Uterus (tissue), 4 donors: ENCODE data around the gene BTBD19. TPM values are rescaled to one million over a fixed set of nuclear protein-coding genes. Genes with fewer than 3 reads are reported as not detected.

Experiments used
- DNase-seq, 2 donors: peaks; one replicate each; pipeline ENCODE4 v3.0.0-alpha.2; 2019 to 2020
- H3K27ac ChIP-seq, 2 donors: fragments of 200-600 bp; sonication (generic); 1 replicate in 1 of 2; 2 replicates in 1 of 2; pipeline ENCODE4 v1.5.1; 2016 to 2018
- H3K27me3 ChIP-seq, 2 donors: fragments of 200-600 bp; sonication (generic); one replicate each; pipeline ENCODE4 v1.5.1; 2018 to 2019; ENCODE audit warnings: control low read depth in 1 of 2
- H3K36me3 ChIP-seq, 2 donors: fragments of 200-600 bp; sonication (generic); one replicate each; pipeline ENCODE4 v1.5.1; 2019; ENCODE audit warnings: control low read depth in 1 of 2
- H3K4me1 ChIP-seq, 2 donors: fragments of 200-600 bp; sonication (generic); one replicate each; pipeline ENCODE4 v1.5.1; 2018 to 2019; ENCODE audit warnings: control low read depth in 1 of 2
- H3K4me3 ChIP-seq, 2 donors: fragments of 200-600 bp; sonication (generic); 1 replicate in 1 of 2; 2 replicates in 1 of 2; pipeline ENCODE4 v1.5.1; 2018 to 2019; ENCODE audit warnings: mild to moderate bottlenecking in 1 of 2
- H3K9me3 ChIP-seq, 2 donors: fragments of 200-600 bp; sonication (generic); one replicate each; pipeline ENCODE4 v1.5.1; 2019; ENCODE audit warnings: control low read depth in 1 of 2
- CTCF ChIP-seq, 4 experiments: fragments of 200-600 bp in 2 of 4; fragments of 450-650 bp in 2 of 4; sonication (generic) in 2 of 4; IDR thresholded peaks; one replicate each; pipeline ENCODE4 v1.5.1; 2016 to 2019; ENCODE audit warnings: antibody characterized with exemption in 4 of 4, mild to moderate bottlenecking in 2 of 4, moderate library complexity in 1 of 4
- POLR2A ChIP-seq, 2 donors: fragments of 450-650 bp; IDR thresholded peaks; one replicate each; pipeline ENCODE4 v1.6.1; 2016; ENCODE audit warnings: antibody characterized with exemption in 2 of 2, mild to moderate bottlenecking in 1 of 2, moderate library complexity in 1 of 2
- intact Hi-C: fragments of 100-400 bp; cut with DNase I; formaldehyde crosslinking; loops from one replicate; pipeline ENCODE4 v1.15.1; 2023; ENCODE audit warnings: low total_unique reads
- total RNA-seq, 4 donors: library from RNA; depleted of rRNA in 3 of 4; stranded (reverse); fragments of >200 nt in 3 of 4; gene quantifications; one replicate each; pipeline versions ENCODE4 v1.1.0 to v1.2.4, GENCODE V29; 2014 to 2023
- donor health status: DM: yes; HTN: yes; CAD: no.

Gene BTBD19
- total RNA-seq, 4 donors from 2014 or later, result 3.8 to 41.9 (median 6.6) TPM

- H3K27me3 ChIP-seq, result no peaks in the 10 kb centered on the region
- intact Hi-C loops, result no loop called here
- no peak for TF ChIP-seq POLR2A (IDR thresholded peaks at IDR 0.05)
- no peak for TF ChIP-seq CTCF (IDR thresholded peaks at IDR 0.05)
- no peak overlapping the region for H3K27ac ChIP-seq
- no peak for DNase-seq
- H3K4me1 ChIP-seq, result peaks cover 0 to 1% of the 10 kb centered on the region in 2 donors
- no peaks in the 10 kb centered on the region for H3K9me3 ChIP-seq
- no peaks in the 10 kb centered on the region for H3K36me3 ChIP-seq
- no peak overlapping the region for H3K4me3 ChIP-seq
Observed at GRCh38 chr1:44778705-44779576, 29.4 kb upstream of the BTBD19 start.

GRCh38 chr1:44780583-44781121, 27.7 kb upstream of the BTBD19 start:
- no peaks in the 10 kb centered on the region for H3K9me3 ChIP-seq
- no peak for TF ChIP-seq POLR2A (IDR thresholded peaks at IDR 0.05)
- no peak for TF ChIP-seq CTCF (IDR thresholded peaks at IDR 0.05)
- peaks cover 0 to 4% of the 10 kb centered on the region in 2 donors for H3K4me1 ChIP-seq
- no peak for DNase-seq
- H3K4me3 ChIP-seq, result no peak overlapping the region
- intact Hi-C loops, result loop anchor here (10.0 kb wide), 1 partner anchor 54 kb away; no protein-coding TSS in a partner anchor
- H3K27ac ChIP-seq, result no peak overlapping the region
- H3K27me3 ChIP-seq, result no peaks in the 10 kb centered on the region
- H3K36me3 ChIP-seq, result no peaks in the 10 kb centered on the region

- intact Hi-C loops, result loop anchor here (10.0 kb wide), 1 partner anchor 51 kb away; no protein-coding TSS in a partner anchor
- Histone ChIP-seq H3K27me3 (no peaks in the 10 kb centered on the region), H3K27ac (peak overlapping the region; percentile 39 to 66), H3K36me3 (no peaks in the 10 kb centered on the region), H3K4me3 (peak overlapping the region; percentile 16 to 47), H3K4me1 (peaks cover 0 to 7% of the 10 kb centered on the region in 2 donors), H3K9me3 (no peaks in the 10 kb centered on the region)
- TF ChIP-seq POLR2A (IDR thresholded peaks at IDR 0.05) (no peak), CTCF (IDR thresholded peaks at IDR 0.05) (no peak)
- DNase-seq, result no peak
Observed at GRCh38 chr1:44783697-44784093, 24.6 kb upstream of the BTBD19 start.

GRCh38 chr1:44784094-44785028, 24.0 kb upstream of the BTBD19 start:
- TF ChIP-seq POLR2A (IDR thresholded peaks at IDR 0.05) (no peak), CTCF (IDR thresholded peaks at IDR 0.05) (peak in 2 of 4 experiments; percentile 4 to 6)
- Histone ChIP-seq H3K36me3 (no peaks in the 10 kb centered on the region), H3K9me3 (no peaks in the 10 kb centered on the region), H3K27ac (peak overlapping the region; percentile 39 to 66), H3K27me3 (no peaks in the 10 kb centered on the region), H3K4me3 (peak overlapping the region; percentile 16 to 47), H3K4me1 (peaks cover 0 to 7% of the 10 kb centered on the region in 2 donors)
- intact Hi-C loops, result loop anchor here (5.0 to 10.0 kb wide), 2 partner anchors 50 to 228 kb away; partner anchors contain the start of genes HECTD3 and UROD
- DNase-seq, result peak in 1 of 2 donors; percentile 35
